GM12878 (cell line): ENCODE measurements around the gene COL4A2. TPM values are rescaled to one million over a fixed set of nuclear protein-coding genes. Genes with fewer than 3 reads are reported as not detected.

Experiments
- ATAC-seq: fragments of 200-7000 bp; cut with Tn5 transposase; 3 replicates; pipeline ENCODE4 v1.9.1; 2020; ENCODE audit warnings: mild to moderate bottlenecking, moderate library complexity
- BruUV-seq: library from RNA; stranded (reverse); fragments of 400-500 nt; replicated peaks from 2 replicates; lab custom pipeline; 2021; lab: Mats Ljungman, UMichigan
- CTCF ChIA-PET: fragments of 300-600 bp; sonication (Branson Sonifier 250); formaldehyde crosslinking; extraction: SDS; loops from one replicate; lab custom pipeline; 2021; ENCODE audit warnings: inconsistent platforms; lab: Yijun Ruan, JAX
- POLR2A ChIA-PET: fragments of 350-600 bp; formaldehyde crosslinking; extraction: SDS; loops from one replicate; lab custom pipeline; 2021; ENCODE audit warnings: inconsistent platforms; lab: Charles Lee
- RAD21 ChIA-PET: fragments of 300-600 bp; sonication (Branson Sonifier 250); formaldehyde crosslinking; loops from one replicate; lab custom pipeline; 2023; ENCODE audit warnings: antibody characterized with exemption; ENCODE audit not compliant: unreplicated experiment; lab: Charles Lee
- SMC1A ChIA-PET: fragments of 300-600 bp; sonication (Branson Sonifier 250); formaldehyde crosslinking; loops from one replicate; lab custom pipeline; 2023; ENCODE audit not compliant: unreplicated experiment, uncharacterized antibody; lab: Charles Lee
- DNase-seq: peaks from one replicate; pipeline ENCODE4 v3.0.0-alpha.2; 2011; ENCODE audit warnings: low read depth, low spot score
- FAIRE-seq: peaks from 3 replicates; lab custom pipeline; 2011; peaks lifted over from hg19 to GRCh38; lab: Jason Lieb, UNC
- H2AFZ ChIP-seq: 2 replicates; pipeline ENCODE4 v1.6.0; 2011; ENCODE audit warnings: low read depth, low read length, control low read depth; ENCODE audit not compliant: control insufficient read depth
- H3K27ac ChIP-seq: 2 replicates; pipeline ENCODE4 v1.5.1; 2011; ENCODE audit warnings: control low read depth; ENCODE audit not compliant: control insufficient read depth, insufficient read depth
- H3K27me3 ChIP-seq, 2 experiments: replicated peaks in 1 of 2; 2 replicates each; pipeline versions ENCODE4 v1.6.0 to v1.6.1; 2011; ENCODE audit warnings: low read length in 1 of 2; ENCODE audit not compliant: control insufficient read depth in 2 of 2, insufficient read depth in 2 of 2
- H3K36me3 ChIP-seq, 2 experiments: 2 replicates each; pipeline ENCODE4 v1.5.1; 2011; ENCODE audit warnings: low read length in 1 of 2; ENCODE audit not compliant: control insufficient read depth in 2 of 2, insufficient read depth in 2 of 2
- H3K4me1 ChIP-seq: 2 replicates; pipeline ENCODE4 v1.6.1; 2011; ENCODE audit warnings: mild to moderate bottlenecking, low read length, moderate library complexity, mixed read lengths; ENCODE audit not compliant: control insufficient read depth, insufficient read depth
- H3K4me2 ChIP-seq: 2 replicates; pipeline ENCODE4 v1.6.0; 2011; ENCODE audit warnings: control low read depth; ENCODE audit not compliant: control insufficient read depth, insufficient read depth
- H3K4me3 ChIP-seq: fragments of 200-600 bp; sonication (generic); 2 replicates; pipeline ENCODE4 v1.5.1; 2016
- H3K79me2 ChIP-seq: 2 replicates; pipeline ENCODE4 v1.6.0; 2011; ENCODE audit warnings: low read length; ENCODE audit not compliant: control insufficient read depth, insufficient read depth
- H3K9ac ChIP-seq: 2 replicates; pipeline ENCODE4 v1.8.0; 2011; ENCODE audit warnings: low read length, control low read depth, mixed read lengths; ENCODE audit not compliant: control insufficient read depth, insufficient read depth
- H3K9me3 ChIP-seq: replicated peaks from 3 replicates; pipeline ENCODE4 v1.5.1; 2011; ENCODE audit warnings: mild to moderate bottlenecking, low read length; ENCODE audit not compliant: control insufficient read depth, insufficient read depth
- H4K20me1 ChIP-seq: 2 replicates; pipeline ENCODE4 v1.6.0; 2011; ENCODE audit not compliant: control insufficient read depth, insufficient read depth
- GABPA ChIP-seq: IDR thresholded peaks from 2 replicates; pipeline ENCODE4 v1.6.1; 2014; ENCODE audit warnings: antibody characterized with exemption, low read depth, mild to moderate bottlenecking, inconsistent platforms
- MYC ChIP-seq: IDR thresholded peaks from 2 replicates; pipeline ENCODE4 v1.6.1; 2011; ENCODE audit warnings: mild to moderate bottlenecking, low read length, moderate library complexity, inconsistent platforms; ENCODE audit not compliant: insufficient read depth, insufficient replicate concordance, insufficient read length, severe bottlenecking
- SUPT20H ChIP-seq: IDR thresholded peaks from 2 replicates; pipeline ENCODE4 v1.6.1; 2011; ENCODE audit warnings: low read depth, mild to moderate bottlenecking, low read length, moderate library complexity, borderline replicate concordance; ENCODE audit not compliant: control insufficient read depth
- TAF1 ChIP-seq: IDR thresholded peaks from 2 replicates; pipeline ENCODE4 v1.6.1; 2011; ENCODE audit warnings: mild to moderate bottlenecking, low read depth, low read length, borderline replicate concordance
- WRNIP1 ChIP-seq: IDR thresholded peaks from 2 replicates; pipeline ENCODE4 v1.6.1; 2011; ENCODE audit warnings: low read depth, low read length, improper control_type of control experiment, borderline replicate concordance
- YY1 ChIP-seq: IDR thresholded peaks from 2 replicates; pipeline ENCODE4 v1.6.1; 2011; ENCODE audit warnings: low read depth, mild to moderate bottlenecking, low read length
- ZZZ3 ChIP-seq: IDR thresholded peaks from 2 replicates; pipeline ENCODE4 v1.6.1; 2011; ENCODE audit warnings: low read depth; ENCODE audit not compliant: control insufficient read depth, insufficient read length
- WGBS: methylation state at CpG from one replicate; pipeline ENCODE4 v1.1.6; 2016; ENCODE audit warnings: low lambda C conversion rate; ENCODE audit not compliant: insufficient replicate concordance, insufficient coverage; ENCODE audit errors: missing lambda C conversion rate; 5-methylcytosine and 5-hydroxymethylcytosine counted together
- in situ Hi-C: fragments of 300-500 bp; cut with MboI; formaldehyde crosslinking; loops from 9 replicates; pipeline ENCODE4 v1.14.3; 2018; ENCODE audit warnings: mixed read lengths
- intact Hi-C: fragments of 100-400 bp; cut with micrococcal nuclease; formaldehyde crosslinking; loops from one replicate; pipeline ENCODE4 v1.14.2; 2022; ENCODE audit not compliant: unreplicated experiment
- polyA plus RNA-seq, 11 experiments: library from polyadenylated mRNA; depleted of rRNA in 4 of 11; unstranded in 6 of 11; stranded (reverse) in 5 of 11; fragments of >200 nt; fragmentation: Nextera tagmentation in 4 of 11; fragmentation: Illumina TruSeq in 1 of 11; extraction: Ambion mirVana in 4 of 11; extraction: Trizol in 1 of 11; gene quantifications; 1 replicate in 1 of 11; 2 replicates in 10 of 11; pipeline versions ENCODE4 v1.2.1 to v1.2.3, GENCODE V29; 2011 to 2016; ENCODE audit warnings: inconsistent platforms in 2 of 11, missing spikeins in 2 of 11, low read depth in 1 of 11
- total RNA-seq, 4 experiments: library from RNA; depleted of rRNA in 3 of 4; stranded (reverse); fragments of >200 nt in 3 of 4; fragmentation: Illumina TruSeq in 1 of 4; extraction: Trizol in 1 of 4; gene quantifications; 2 replicates each; pipeline versions ENCODE4 v1.2.1 to v1.2.3, GENCODE V29; 2013 to 2021

The COL4A2 gene
- total and polyA plus RNA-seq, 10 of the 15 experiments (the other 5 are each of a cell fraction or from before 2014, with no cell fraction given): 0.16 to 1.6 (median 0.62) TPM; not detected in 3

GRCh38 chr13:110339975-110340550, 33.0 kb downstream of the COL4A2 start:
- WGBS: 49% methylated on average over 9 of the region's 9 CpGs
- Histone ChIP-seq H3K4me3 (no peak overlapping the region), H3K27ac (no peak overlapping the region), H3K4me1 (peaks cover 5% of the 10 kb centered on the region), H3K79me2 (no peaks in the 10 kb centered on the region), H3K9ac (no peak overlapping the region), H3K27me3 (no peaks in the 10 kb centered on the region), H2AFZ (no peak overlapping the region), H4K20me1 (no peaks in the 10 kb centered on the region), H3K4me2 (no peak overlapping the region), H3K36me3 (no peaks in the 10 kb centered on the region), H3K9me3 (peaks cover 2% of the 10 kb centered on the region; the same call in 2 of the 3 replicates)
- CTCF ChIA-PET: no interaction called here
- SMC1A ChIA-PET: no interaction called here
- TF ChIP-seq WRNIP1 (no peak), ZZZ3 (no peak), SUPT20H (no peak), MYC (no peak)
- intact Hi-C loops: no loop called here
- RAD21 ChIA-PET: no interaction called here
- ATAC-seq (no peak), DNase-seq (no peak), FAIRE-seq (no peak)
- in situ Hi-C loops: no loop called here
- no TSS peak for BruUV-seq
- POLR2A ChIA-PET: no interaction called here

GRCh38 chr13:110340812-110341444, 33.8 kb downstream of the COL4A2 start:
- BruUV-seq: no TSS peak
- ChIA-PET POLR2A (no interaction called here), RAD21 (no interaction called here), CTCF (no interaction called here), SMC1A (interaction anchor here (1.4 kb wide), 2 partner anchors 14 to 103 kb away, joined by 3 to 4 read pairs; no protein-coding TSS in a partner anchor)
- H4K20me1 ChIP-seq: no peaks in the 10 kb centered on the region
- ATAC-seq (peak; percentile 61), FAIRE-seq (no peak), DNase-seq (no peak)
- no peaks in the 10 kb centered on the region; the same call in 2 of the 3 replicates for H3K9me3 ChIP-seq
- H3K4me1 ChIP-seq: peaks cover 5% of the 10 kb centered on the region
- in situ Hi-C loops (no loop called here), intact Hi-C loops (no loop called here)
- peak overlapping the region; percentile 63 for H2AFZ ChIP-seq
- no peaks in the 10 kb centered on the region for H3K27me3 ChIP-seq
- peak overlapping the region; percentile 47 for H3K4me2 ChIP-seq
- no peak for TF ChIP-seq TAF1
- TF ChIP-seq YY1: 0 out of 2 replicates have a peak, but pooled peaks have one; percentile 10
- TF ChIP-seq GABPA: 0 out of 2 replicates have a peak, but pooled peaks have one; percentile 17
- no peaks in the 10 kb centered on the region for H3K79me2 ChIP-seq
- no peak overlapping the region for H3K4me3 ChIP-seq
- H3K9ac ChIP-seq: no peak overlapping the region
- WGBS: 43% methylated on average over 24 of the region's 24 CpGs
- no peak overlapping the region for H3K27ac ChIP-seq
- H3K36me3 ChIP-seq: no peaks in the 10 kb centered on the region
